IgD-negative memory B cell (primary cell): ENCODE results near the gene CRYBG1. TPM values are rescaled to one million over a fixed set of nuclear protein-coding genes. Genes with fewer than 3 reads are reported as not detected.
"Not testable (repeated sequence)": the region's sequence is repeated elsewhere in the genome, so short reads cannot be mapped to it uniquely, and the experiment has no call there.

Experiments
- H3K27ac Mint-ChIP-seq, 3 donors: one replicate each; pipeline ENCODE4 v1.8.0; 2020 to 2022; ENCODE audit warnings: mild to moderate bottlenecking in 3 of 3, mixed read lengths in 3 of 3, moderate library complexity in 1 of 3
- H3K27me3 Mint-ChIP-seq: one replicate; pipeline ENCODE4 v1.8.0; 2021; ENCODE audit warnings: mixed read lengths
- H3K36me3 Mint-ChIP-seq: one replicate; pipeline ENCODE4 v1.8.0; 2020; ENCODE audit warnings: mild to moderate bottlenecking, mixed read lengths
- H3K4me1 Mint-ChIP-seq, 3 donors: one replicate each; pipeline ENCODE4 v1.8.0; 2020 to 2022; ENCODE audit warnings: mixed read lengths in 3 of 3, mild to moderate bottlenecking in 1 of 3
- H3K4me3 Mint-ChIP-seq, 4 donors: one replicate each; pipeline ENCODE4 v1.8.0; 2020 to 2022; ENCODE audit warnings: mild to moderate bottlenecking in 4 of 4, mixed read lengths in 4 of 4, moderate library complexity in 3 of 4
- H3K9me3 Mint-ChIP-seq, 3 donors: one replicate each; pipeline ENCODE4 v1.8.0; 2020 to 2021; ENCODE audit warnings: mixed read lengths in 3 of 3, mild to moderate bottlenecking in 1 of 3
- polyA plus RNA-seq: library from polyadenylated mRNA; unstranded; fragments of 300-500 nt; fragmentation: Illumina TruSeq; gene quantifications from one replicate; pipeline ENCODE4 v1.2.3, GENCODE V29; 2021

Gene CRYBG1
- polyA plus RNA-seq, 1 donor from 2014 or later: 18.1 TPM

DNA sequence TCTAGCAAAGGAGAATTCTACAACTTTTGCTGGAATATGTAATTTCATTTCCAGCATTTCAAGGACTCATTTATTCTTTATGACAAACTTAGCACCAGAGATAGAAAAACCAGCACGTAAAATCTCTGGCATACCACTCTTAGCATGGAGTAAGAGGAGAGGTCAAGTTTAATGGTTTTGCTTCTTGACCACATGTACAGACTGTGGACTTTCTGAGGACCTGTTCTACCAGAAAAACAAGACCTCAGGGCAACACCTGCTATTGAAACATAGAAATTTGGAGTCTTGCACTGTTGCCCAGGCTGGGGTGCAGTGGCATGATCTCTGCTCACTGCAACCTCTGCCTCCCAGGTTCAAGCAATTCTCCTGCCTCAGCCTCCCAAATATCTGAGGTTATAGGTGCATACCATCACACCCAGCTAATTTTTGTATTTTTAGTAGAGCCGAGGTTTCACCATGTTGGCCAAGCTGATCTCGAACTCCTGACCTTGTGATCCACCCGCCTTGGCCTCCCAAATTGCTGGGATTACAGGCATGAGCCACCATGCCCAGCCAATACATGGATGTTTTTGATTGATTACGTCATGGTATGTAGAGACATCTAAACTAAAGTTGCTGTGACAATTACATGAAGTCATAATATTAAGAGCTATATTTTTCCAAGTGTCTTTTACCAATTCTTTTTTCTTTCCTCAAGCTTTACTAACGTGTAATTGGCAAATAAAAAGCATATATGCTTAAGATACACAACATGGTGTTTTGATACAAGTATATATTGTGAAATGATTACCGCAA, 36.1 kb downstream of the CRYBG1 start:
- Mint-ChIP-seq H3K36me3 (no peaks in the 10 kb centered on the region), H3K27ac (no peak overlapping the region), H3K27me3 (peaks cover 9% of the 10 kb centered on the region), H3K4me1 (no peaks in the 10 kb centered on the region), H3K9me3 (no peaks in the 10 kb centered on the region), H3K4me3 (no peak overlapping the region)

- no peak overlapping the region for H3K4me3 Mint-ChIP-seq
- no peaks in the 10 kb centered on the region for H3K36me3 Mint-ChIP-seq
- H3K27ac Mint-ChIP-seq: no peak overlapping the region
- no peaks in the 10 kb centered on the region for H3K4me1 Mint-ChIP-seq
- no peaks in the 10 kb centered on the region for H3K9me3 Mint-ChIP-seq
- peaks cover 9% of the 10 kb centered on the region for H3K27me3 Mint-ChIP-seq
Observed at GRCh38 chr6:106397431-106397830, 36.9 kb downstream of the CRYBG1 start.

GRCh38 chr6:106398621-106399020, 38.1 kb downstream of the CRYBG1 start:
- no peaks in the 10 kb centered on the region for H3K36me3 Mint-ChIP-seq
- peaks cover 0 to 3% (median 2%) of the 10 kb centered on the region in 3 donors for H3K9me3 Mint-ChIP-seq
- no peak overlapping the region for H3K27ac Mint-ChIP-seq
- no peaks in the 10 kb centered on the region for H3K4me1 Mint-ChIP-seq
- H3K4me3 Mint-ChIP-seq: no peak overlapping the region
- H3K27me3 Mint-ChIP-seq: peaks cover 14% of the 10 kb centered on the region

DNA sequence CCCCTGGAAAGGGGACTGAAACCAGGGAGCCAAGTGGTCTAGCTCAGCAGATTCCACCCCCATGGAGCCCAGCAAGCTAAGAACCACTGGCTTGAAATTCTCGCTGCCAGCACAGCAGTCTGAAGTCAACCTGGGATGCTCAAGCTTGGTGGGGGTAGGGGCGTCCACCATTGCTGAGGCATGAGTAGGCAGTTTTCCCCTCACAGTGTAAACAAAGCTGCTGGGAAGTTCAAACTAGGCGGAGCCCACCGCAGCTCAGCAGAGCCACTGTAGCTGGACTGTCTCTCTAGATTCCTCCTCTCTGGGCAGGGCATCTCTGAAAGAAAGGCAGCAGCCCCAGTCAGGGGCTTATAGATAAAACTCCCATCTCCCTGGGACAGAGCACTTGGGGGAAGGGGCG, 44.5 kb downstream of the CRYBG1 start:
- peaks cover 2 to 16% (median 10%) of the 10 kb centered on the region in 3 donors for H3K9me3 Mint-ChIP-seq
- not testable (repeated sequence) for H3K36me3 Mint-ChIP-seq, H3K4me1 Mint-ChIP-seq, H3K27ac Mint-ChIP-seq, H3K4me3 Mint-ChIP-seq
- peaks cover 23% of the 10 kb centered on the region for H3K27me3 Mint-ChIP-seq

GRCh38 chr6:106411056-106411455, 50.5 kb downstream of the CRYBG1 start:
- no peak overlapping the region for H3K27ac Mint-ChIP-seq
- H3K4me3 Mint-ChIP-seq: no peak overlapping the region
- H3K4me1 Mint-ChIP-seq: peaks cover 0 to 3% (median 2%) of the 10 kb centered on the region in 3 donors
- peaks cover 11% of the 10 kb centered on the region for H3K27me3 Mint-ChIP-seq
- peaks cover 2% of the 10 kb centered on the region for H3K36me3 Mint-ChIP-seq
- H3K9me3 Mint-ChIP-seq: peaks cover 0 to 10% (median 10%) of the 10 kb centered on the region in 3 donors

- Mint-ChIP-seq H3K36me3 (peaks cover 2% of the 10 kb centered on the region), H3K27ac (no peak overlapping the region), H3K9me3 (peaks cover 0 to 10% (median 8%) of the 10 kb centered on the region in 3 donors), H3K4me3 (no peak overlapping the region), H3K4me1 (peaks cover 2 to 6% (median 4%) of the 10 kb centered on the region in 3 donors), H3K27me3 (peaks cover 11% of the 10 kb centered on the region)
Observed at GRCh38 chr6:106411643-106412200, 51.2 kb downstream of the CRYBG1 start.

GRCh38 chr6:106413016-106413415, 52.5 kb downstream of the CRYBG1 start:
- peaks cover 2% of the 10 kb centered on the region for H3K36me3 Mint-ChIP-seq

GRCh38 chr6:106413722-106414121, 53.2 kb downstream of the CRYBG1 start:
- Mint-ChIP-seq H3K36me3 (peaks cover 2% of the 10 kb centered on the region), H3K4me1 (peaks cover 2 to 6% (median 4%) of the 10 kb centered on the region in 3 donors), H3K27me3 (peaks cover 3% of the 10 kb centered on the region), H3K27ac (no peak overlapping the region), H3K9me3 (no peaks in the 10 kb centered on the region), H3K4me3 (no peak overlapping the region)

More at GRCh38 chr6:106413016-106413415, 52.5 kb downstream of the CRYBG1 start:
- Mint-ChIP-seq H3K27me3 (peaks cover 3% of the 10 kb centered on the region), H3K27ac (no peak overlapping the region), H3K4me1 (peaks cover 2 to 6% (median 4%) of the 10 kb centered on the region in 3 donors), H3K4me3 (no peak overlapping the region), H3K9me3 (peaks cover 0 to under 1% (median 0%) of the 10 kb centered on the region in 3 donors)

- H3K27ac Mint-ChIP-seq: no peak overlapping the region
- no peak overlapping the region for H3K4me3 Mint-ChIP-seq
- H3K4me1 Mint-ChIP-seq: peaks cover 2 to 6% (median 4%) of the 10 kb centered on the region in 3 donors
- no peaks in the 10 kb centered on the region for H3K9me3 Mint-ChIP-seq
- peaks cover 5% of the 10 kb centered on the region for H3K27me3 Mint-ChIP-seq
- peaks cover 2% of the 10 kb centered on the region for H3K36me3 Mint-ChIP-seq
Observed at GRCh38 chr6:106415921-106416320, 55.4 kb downstream of the CRYBG1 start.

GRCh38 chr6:106417572-106418147, 57.1 kb downstream of the CRYBG1 start:
- H3K27ac Mint-ChIP-seq: no peak overlapping the region
- H3K9me3 Mint-ChIP-seq: no peaks in the 10 kb centered on the region
- H3K27me3 Mint-ChIP-seq: peaks cover 5% of the 10 kb centered on the region
- H3K4me3 Mint-ChIP-seq: peak overlapping the region in 2 of 4 donors; percentile 23 to 43
- H3K4me1 Mint-ChIP-seq: peaks cover 2 to 6% (median 4%) of the 10 kb centered on the region in 3 donors
- peaks cover 2% of the 10 kb centered on the region for H3K36me3 Mint-ChIP-seq

DNA sequence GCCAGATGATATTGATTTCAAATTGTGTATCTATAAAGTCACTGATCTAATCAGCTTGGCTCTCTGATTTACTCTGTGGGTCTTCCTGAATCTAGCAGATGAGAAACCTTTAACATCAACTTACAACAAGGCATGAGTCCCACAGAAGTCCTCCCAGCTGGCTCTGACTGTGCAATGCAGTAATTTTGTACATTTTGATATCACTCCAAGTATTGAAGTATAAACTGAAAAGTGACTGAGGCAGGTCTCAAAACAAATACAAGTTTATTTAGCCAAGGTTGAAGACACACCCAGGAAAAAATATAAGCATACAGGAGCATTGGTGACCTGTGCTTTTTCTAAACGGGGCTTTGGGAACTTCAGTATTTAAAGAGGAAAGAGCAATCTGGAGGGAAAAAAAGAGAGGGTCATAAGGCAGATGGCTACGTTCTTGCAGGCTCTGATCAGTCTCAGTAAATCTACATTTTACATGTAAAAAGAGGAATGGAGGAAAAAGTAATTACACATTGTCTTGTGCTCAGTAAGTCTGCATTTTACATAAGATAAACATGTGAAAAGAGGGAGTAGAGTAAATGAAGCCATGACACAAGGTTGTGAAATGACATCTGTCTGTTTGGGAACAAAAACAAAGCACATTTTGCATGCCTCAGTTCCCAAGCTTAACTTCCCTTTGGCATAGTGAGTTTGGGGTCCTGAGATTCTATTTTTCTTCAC, 59.5 kb downstream of the CRYBG1 start:
- Mint-ChIP-seq H3K4me1 (peaks cover 0 to 6% (median 2%) of the 10 kb centered on the region in 3 donors), H3K27me3 (peaks cover 5% of the 10 kb centered on the region), H3K27ac (no peak overlapping the region), H3K9me3 (no peaks in the 10 kb centered on the region), H3K36me3 (peaks cover 2% of the 10 kb centered on the region), H3K4me3 (no peak overlapping the region)

DNA sequence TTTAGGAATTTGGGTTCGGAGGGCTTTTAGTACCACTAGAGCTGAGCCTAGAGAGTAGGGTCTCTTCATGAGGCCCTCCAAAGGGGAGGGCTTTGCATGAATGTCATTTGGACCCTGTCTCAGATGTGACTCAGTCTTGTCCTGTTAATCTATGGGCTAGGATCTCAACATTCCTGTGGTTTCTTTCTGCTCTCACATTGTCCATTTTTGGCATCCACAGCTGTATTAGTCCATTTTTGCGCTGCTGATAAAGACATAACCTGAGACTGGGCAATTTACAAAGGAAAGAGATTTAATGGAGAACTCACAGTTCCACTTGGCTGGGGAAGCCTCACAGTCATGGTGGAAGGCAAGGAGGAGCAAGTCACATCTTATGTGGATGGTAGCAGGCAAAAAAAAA, 61.0 kb downstream of the CRYBG1 start:
- Mint-ChIP-seq H3K27me3 (peaks cover 5% of the 10 kb centered on the region), H3K27ac (no peak overlapping the region), H3K9me3 (no peaks in the 10 kb centered on the region), H3K4me1 (peaks cover 0 to 3% (median 0%) of the 10 kb centered on the region in 3 donors), H3K36me3 (no peaks in the 10 kb centered on the region), H3K4me3 (no peak overlapping the region)

GRCh38 chr6:106422534-106422933, 62.0 kb downstream of the CRYBG1 start:
- Mint-ChIP-seq H3K4me3 (no peak overlapping the region), H3K4me1 (no peaks in the 10 kb centered on the region), H3K36me3 (no peaks in the 10 kb centered on the region), H3K27ac (peak overlapping the region in 1 of 3 donors; percentile 12), H3K27me3 (peaks cover 5% of the 10 kb centered on the region), H3K9me3 (no peaks in the 10 kb centered on the region)

- no peaks in the 10 kb centered on the region for H3K9me3 Mint-ChIP-seq
- H3K4me3 Mint-ChIP-seq: no peak overlapping the region
- no peaks in the 10 kb centered on the region for H3K27me3 Mint-ChIP-seq
- no peaks in the 10 kb centered on the region for H3K4me1 Mint-ChIP-seq
- H3K36me3 Mint-ChIP-seq: no peaks in the 10 kb centered on the region
- no peak overlapping the region for H3K27ac Mint-ChIP-seq
Observed at GRCh38 chr6:106425382-106425781, 64.9 kb downstream of the CRYBG1 start.
